ENCODE measurements around the gene MPP7.

DNA sequence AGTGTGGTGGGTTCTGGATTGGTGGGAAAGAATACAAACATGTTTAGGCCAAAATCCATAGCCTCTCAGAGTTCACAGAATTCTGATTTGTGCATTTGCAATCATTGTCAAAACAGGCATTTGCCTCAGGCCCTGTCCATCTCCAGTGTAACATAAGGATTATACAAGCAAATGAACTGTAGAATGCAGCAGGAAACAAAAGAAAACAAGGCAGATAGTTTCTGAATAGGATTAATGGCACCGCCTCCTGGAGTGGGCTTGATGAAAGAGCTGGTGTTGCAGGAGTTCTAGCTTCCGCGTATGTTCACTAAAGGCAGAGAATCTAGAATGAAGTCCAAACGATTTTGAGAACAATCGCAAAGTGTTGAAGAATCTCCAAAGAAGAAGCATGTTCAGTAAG is 11.3 kb upstream of the MPP7 start:
- no peak for TF ChIP-seq CTCF (optimal IDR thresholded peaks at IDR 0.05 in 1 of 3, IDR thresholded peaks at IDR 0.05 in 1 of 3, conservative IDR thresholded peaks at IDR 0.05 in 1 of 3; ENCODE audit: extremely low read depth in 1 of 3, insufficient read depth in 2 of 3, low read length in 3 of 3)
- no peak for TF ChIP-seq EZH2 (IDR thresholded peaks at IDR 0.05; ENCODE audit: low read length)

All from keratinocyte (primary cell).